Dendritic cell treated with granulocyte-macrophage colony-stimulating factor and Interleukin-4, amounts not matched to agents 40 ng/mL and 50 ng/mL, for 4 days (primary cell): Measurements from ENCODE around the gene GABRB3.

ENCODE experiments used
- H3K27ac Mint-ChIP-seq: one replicate; pipeline ENCODE4 v1.8.0; 2022; ENCODE audit warnings: mild to moderate bottlenecking, mixed read lengths
- H3K27me3 Mint-ChIP-seq: one replicate; pipeline ENCODE4 v1.8.0; 2022; ENCODE audit warnings: mild to moderate bottlenecking, mixed read lengths
- H3K36me3 Mint-ChIP-seq: one replicate; pipeline ENCODE4 v1.8.0; 2022; ENCODE audit warnings: low read depth, mixed read lengths
- H3K4me1 Mint-ChIP-seq: one replicate; pipeline ENCODE4 v1.8.0; 2022; ENCODE audit warnings: low read depth, mixed read lengths
- H3K4me3 Mint-ChIP-seq: one replicate; pipeline ENCODE4 v1.8.0; 2022; ENCODE audit warnings: mild to moderate bottlenecking, moderate library complexity, mixed read lengths
- H3K9me3 Mint-ChIP-seq: one replicate; pipeline ENCODE4 v1.8.0; 2022; ENCODE audit warnings: mixed read lengths
- intact Hi-C: fragments of 100-400 bp; cut with micrococcal nuclease; formaldehyde crosslinking; loops from one replicate; pipeline ENCODE4 v1.15.0; 2022

Gene GABRB3

GRCh38 chr15:26620528-26621458 is 152.1 kb downstream of the GABRB3 start:
- no peaks in the 10 kb centered on the region for H3K4me1 Mint-ChIP-seq
- H3K36me3 Mint-ChIP-seq = no peaks in the 10 kb centered on the region
- H3K27ac Mint-ChIP-seq = no peak overlapping the region
- no peak overlapping the region for H3K4me3 Mint-ChIP-seq
- H3K27me3 Mint-ChIP-seq = no peaks in the 10 kb centered on the region
- H3K9me3 Mint-ChIP-seq = peaks cover 40% of the 10 kb centered on the region
- intact Hi-C loops = no loop called here

DNA sequence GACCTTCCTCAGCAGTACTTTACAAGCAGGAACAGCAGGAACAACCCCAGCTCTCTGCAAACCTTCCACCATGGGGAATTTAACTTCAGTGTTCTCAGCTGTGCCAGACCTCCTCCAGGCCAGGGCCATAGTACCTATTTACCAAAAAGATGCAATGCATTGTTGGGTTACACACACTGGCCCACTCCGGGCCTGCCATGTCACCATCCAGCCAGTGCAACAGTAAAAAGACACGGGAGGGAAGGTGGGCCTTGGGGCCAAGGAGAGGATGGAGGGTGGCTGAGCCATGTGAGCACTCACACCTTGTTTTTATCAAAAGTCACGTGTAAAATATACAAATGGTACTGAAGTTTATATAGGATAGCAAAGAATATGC is 157.0 kb downstream of the GABRB3 start:
- Mint-ChIP-seq H3K4me3 (no peak overlapping the region), H3K27me3 (no peaks in the 10 kb centered on the region), H3K4me1 (no peaks in the 10 kb centered on the region), H3K9me3 (peaks cover 36% of the 10 kb centered on the region), H3K27ac (no peak overlapping the region), H3K36me3 (no peaks in the 10 kb centered on the region)
- intact Hi-C loops = no loop called here

GRCh38 chr15:26615188-26615926 is 157.5 kb downstream of the GABRB3 start:
- H3K9me3 Mint-ChIP-seq = peaks cover 39% of the 10 kb centered on the region
- H3K4me1 Mint-ChIP-seq = no peaks in the 10 kb centered on the region
- no peaks in the 10 kb centered on the region for H3K36me3 Mint-ChIP-seq
- no peak overlapping the region for H3K27ac Mint-ChIP-seq
- no peaks in the 10 kb centered on the region for H3K27me3 Mint-ChIP-seq
- intact Hi-C loops = no loop called here
- no peak overlapping the region for H3K4me3 Mint-ChIP-seq

DNA sequence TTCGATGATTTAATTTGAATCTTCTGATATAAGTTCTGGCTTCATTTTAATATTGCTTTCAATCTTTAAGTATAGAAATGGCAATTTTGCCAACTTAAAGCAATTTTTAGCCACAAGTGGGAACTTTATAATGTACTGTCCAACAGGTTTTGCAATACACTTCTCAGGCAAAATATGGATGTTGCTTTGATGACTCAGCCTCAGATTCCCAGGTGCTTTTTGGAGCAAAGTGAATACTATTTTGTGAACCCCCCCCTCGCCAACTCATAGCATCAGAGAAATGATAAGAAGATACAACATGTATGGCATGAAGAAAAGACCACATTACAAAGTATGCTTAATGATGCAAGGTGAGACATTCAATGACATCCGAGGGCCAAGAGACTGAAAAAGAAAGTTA is 158.1 kb downstream of the GABRB3 start:
- H3K27me3 Mint-ChIP-seq = no peaks in the 10 kb centered on the region
- no peak overlapping the region for H3K27ac Mint-ChIP-seq
- peaks cover 40% of the 10 kb centered on the region for H3K9me3 Mint-ChIP-seq
- no peaks in the 10 kb centered on the region for H3K36me3 Mint-ChIP-seq
- no peaks in the 10 kb centered on the region for H3K4me1 Mint-ChIP-seq
- H3K4me3 Mint-ChIP-seq = no peak overlapping the region
- intact Hi-C loops = no loop called here

GRCh38 chr15:26598704-26599103 is 174.2 kb downstream of the GABRB3 start:
- peaks cover 82% of the 10 kb centered on the region for H3K9me3 Mint-ChIP-seq
- no peak overlapping the region for H3K27ac Mint-ChIP-seq
- no peak overlapping the region for H3K4me3 Mint-ChIP-seq
- no peaks in the 10 kb centered on the region for H3K36me3 Mint-ChIP-seq
- intact Hi-C loops = no loop called here
- no peaks in the 10 kb centered on the region for H3K27me3 Mint-ChIP-seq
- H3K4me1 Mint-ChIP-seq = no peaks in the 10 kb centered on the region

- Mint-ChIP-seq H3K27me3 (no peaks in the 10 kb centered on the region), H3K4me1 (no peaks in the 10 kb centered on the region), H3K9me3 (peaks cover 75% of the 10 kb centered on the region), H3K36me3 (no peaks in the 10 kb centered on the region), H3K4me3 (no peak overlapping the region), H3K27ac (no peak overlapping the region)
- intact Hi-C loops = no loop called here
Measured at GRCh38 chr15:26595611-26596010, 177.3 kb downstream of the GABRB3 start.

DNA sequence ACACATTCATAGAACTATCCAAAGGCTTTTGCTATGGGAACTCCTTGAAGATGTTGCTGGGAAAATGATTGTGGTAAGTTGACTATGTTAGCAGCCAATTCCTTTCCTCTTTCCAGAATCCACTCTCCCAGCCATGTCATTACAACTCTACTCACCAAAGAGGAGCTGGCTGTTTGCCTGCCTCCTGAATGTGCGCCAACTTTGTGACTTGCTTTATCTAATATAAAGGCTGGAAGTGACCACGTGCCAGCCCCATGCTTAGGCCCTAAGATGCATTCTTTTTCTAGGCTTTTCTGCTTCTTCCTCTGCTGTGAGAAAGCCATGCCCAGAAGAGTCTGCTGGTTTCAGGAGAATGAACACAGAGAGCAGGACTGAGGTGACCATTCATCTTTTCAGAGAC is 182.2 kb downstream of the GABRB3 start:
- intact Hi-C loops = no loop called here
- Mint-ChIP-seq H3K27me3 (no peaks in the 10 kb centered on the region), H3K4me1 (no peaks in the 10 kb centered on the region), H3K36me3 (no peaks in the 10 kb centered on the region), H3K9me3 (peaks cover 55% of the 10 kb centered on the region), H3K27ac (no peak overlapping the region), H3K4me3 (no peak overlapping the region)

DNA sequence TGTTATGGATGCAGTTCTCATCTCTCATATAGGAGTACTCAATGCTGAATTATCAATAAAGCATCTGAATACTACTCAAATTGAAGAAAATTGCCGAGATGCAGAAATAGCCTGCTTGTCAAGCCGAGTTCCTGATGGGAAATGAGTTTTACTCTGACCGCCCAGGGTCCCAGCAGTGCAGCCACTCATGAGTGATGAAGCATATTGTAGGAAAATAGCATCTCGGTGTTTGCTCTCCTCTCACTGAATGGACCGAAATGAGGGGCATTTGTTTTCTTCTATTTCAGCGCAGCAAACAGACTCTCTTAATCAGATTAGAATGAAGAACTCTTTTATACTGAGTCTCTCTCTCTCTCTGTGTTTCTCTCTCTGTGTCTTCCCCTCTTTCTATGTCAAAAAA is 190.0 kb downstream of the GABRB3 start:
- no peaks in the 10 kb centered on the region for H3K27me3 Mint-ChIP-seq
- peaks cover 63% of the 10 kb centered on the region for H3K9me3 Mint-ChIP-seq
- intact Hi-C loops = no loop called here
- no peak overlapping the region for H3K4me3 Mint-ChIP-seq
- H3K36me3 Mint-ChIP-seq = no peaks in the 10 kb centered on the region
- H3K27ac Mint-ChIP-seq = no peak overlapping the region
- H3K4me1 Mint-ChIP-seq = no peaks in the 10 kb centered on the region

GRCh38 chr15:26580943-26581342 is 191.9 kb downstream of the GABRB3 start:
- intact Hi-C loops = no loop called here
- H3K4me3 Mint-ChIP-seq = no peak overlapping the region
- H3K27me3 Mint-ChIP-seq = no peaks in the 10 kb centered on the region
- H3K9me3 Mint-ChIP-seq = peaks cover 62% of the 10 kb centered on the region
- no peaks in the 10 kb centered on the region for H3K4me1 Mint-ChIP-seq
- no peaks in the 10 kb centered on the region for H3K36me3 Mint-ChIP-seq
- H3K27ac Mint-ChIP-seq = no peak overlapping the region

DNA sequence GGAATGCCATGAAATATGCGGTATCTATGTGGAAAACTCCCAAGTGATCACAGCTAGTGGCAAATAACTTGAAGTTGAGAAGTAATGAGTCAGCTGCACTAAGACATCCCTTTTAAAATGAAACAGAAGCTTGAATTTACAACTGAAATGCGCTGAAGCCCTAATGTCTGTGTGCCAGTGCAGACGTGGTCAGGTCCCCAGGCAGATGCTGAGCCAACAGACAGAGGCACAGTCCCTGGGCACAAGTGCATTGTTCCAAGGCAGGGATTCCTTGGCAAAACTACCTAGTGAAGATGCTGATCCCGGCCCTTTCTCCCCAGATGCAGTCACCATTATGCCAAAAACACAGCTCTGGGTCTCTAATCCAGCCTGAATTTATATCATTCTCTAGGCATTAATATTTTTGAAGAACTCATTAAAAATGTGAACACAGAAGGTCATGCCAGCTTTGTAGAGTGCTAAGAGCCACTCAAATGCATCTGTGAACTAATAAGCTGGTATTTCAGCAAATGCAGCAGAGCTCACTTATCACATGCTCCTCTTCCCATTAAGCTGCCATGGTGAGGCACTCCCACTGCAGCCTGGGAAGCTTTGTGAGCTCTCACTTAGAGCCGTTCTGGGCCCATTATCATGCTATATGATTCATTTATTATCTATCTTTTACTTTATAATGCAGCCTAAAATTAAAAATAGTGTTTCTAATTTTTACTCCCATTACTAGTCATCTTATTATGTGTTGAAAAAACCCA is 200.1 kb downstream of the GABRB3 start:
- H3K4me1 Mint-ChIP-seq = no peaks in the 10 kb centered on the region
- no peak overlapping the region for H3K27ac Mint-ChIP-seq
- no peaks in the 10 kb centered on the region for H3K36me3 Mint-ChIP-seq
- intact Hi-C loops = no loop called here
- H3K9me3 Mint-ChIP-seq = peaks cover 62% of the 10 kb centered on the region
- H3K27me3 Mint-ChIP-seq = no peaks in the 10 kb centered on the region
- H3K4me3 Mint-ChIP-seq = no peak overlapping the region

- no peaks in the 10 kb centered on the region for H3K4me1 Mint-ChIP-seq
- intact Hi-C loops = no loop called here
- H3K9me3 Mint-ChIP-seq = peaks cover 56% of the 10 kb centered on the region
- no peaks in the 10 kb centered on the region for H3K27me3 Mint-ChIP-seq
- no peak overlapping the region for H3K4me3 Mint-ChIP-seq
- H3K27ac Mint-ChIP-seq = no peak overlapping the region
- H3K36me3 Mint-ChIP-seq = no peaks in the 10 kb centered on the region
Measured at GRCh38 chr15:26571346-26571745, 201.5 kb downstream of the GABRB3 start.

- intact Hi-C loops = no loop called here
- Mint-ChIP-seq H3K27me3 (no peaks in the 10 kb centered on the region), H3K4me1 (no peaks in the 10 kb centered on the region), H3K27ac (no peak overlapping the region), H3K36me3 (no peaks in the 10 kb centered on the region), H3K9me3 (peaks cover 55% of the 10 kb centered on the region), H3K4me3 (no peak overlapping the region)
Measured at GRCh38 chr15:26565542-26565941, 207.3 kb downstream of the GABRB3 start.

- no peaks in the 10 kb centered on the region for H3K4me1 Mint-ChIP-seq
- H3K27me3 Mint-ChIP-seq = no peaks in the 10 kb centered on the region
- H3K27ac Mint-ChIP-seq = no peak overlapping the region
- intact Hi-C loops = no loop called here
- H3K9me3 Mint-ChIP-seq = peaks cover 58% of the 10 kb centered on the region
- H3K4me3 Mint-ChIP-seq = no peak overlapping the region
- no peaks in the 10 kb centered on the region for H3K36me3 Mint-ChIP-seq
Measured at GRCh38 chr15:26564361-26564760, 208.5 kb downstream of the GABRB3 start.

GRCh38 chr15:26562336-26562735 is 210.5 kb downstream of the GABRB3 start:
- H3K9me3 Mint-ChIP-seq = peaks cover 54% of the 10 kb centered on the region
- no peak overlapping the region for H3K4me3 Mint-ChIP-seq
- H3K27me3 Mint-ChIP-seq = no peaks in the 10 kb centered on the region
- H3K36me3 Mint-ChIP-seq = no peaks in the 10 kb centered on the region
- intact Hi-C loops = no loop called here
- no peak overlapping the region for H3K27ac Mint-ChIP-seq
- no peaks in the 10 kb centered on the region for H3K4me1 Mint-ChIP-seq
